Measurements from ENCODE around the gene BAHCC1.

BAHCC1 gene

DNA sequence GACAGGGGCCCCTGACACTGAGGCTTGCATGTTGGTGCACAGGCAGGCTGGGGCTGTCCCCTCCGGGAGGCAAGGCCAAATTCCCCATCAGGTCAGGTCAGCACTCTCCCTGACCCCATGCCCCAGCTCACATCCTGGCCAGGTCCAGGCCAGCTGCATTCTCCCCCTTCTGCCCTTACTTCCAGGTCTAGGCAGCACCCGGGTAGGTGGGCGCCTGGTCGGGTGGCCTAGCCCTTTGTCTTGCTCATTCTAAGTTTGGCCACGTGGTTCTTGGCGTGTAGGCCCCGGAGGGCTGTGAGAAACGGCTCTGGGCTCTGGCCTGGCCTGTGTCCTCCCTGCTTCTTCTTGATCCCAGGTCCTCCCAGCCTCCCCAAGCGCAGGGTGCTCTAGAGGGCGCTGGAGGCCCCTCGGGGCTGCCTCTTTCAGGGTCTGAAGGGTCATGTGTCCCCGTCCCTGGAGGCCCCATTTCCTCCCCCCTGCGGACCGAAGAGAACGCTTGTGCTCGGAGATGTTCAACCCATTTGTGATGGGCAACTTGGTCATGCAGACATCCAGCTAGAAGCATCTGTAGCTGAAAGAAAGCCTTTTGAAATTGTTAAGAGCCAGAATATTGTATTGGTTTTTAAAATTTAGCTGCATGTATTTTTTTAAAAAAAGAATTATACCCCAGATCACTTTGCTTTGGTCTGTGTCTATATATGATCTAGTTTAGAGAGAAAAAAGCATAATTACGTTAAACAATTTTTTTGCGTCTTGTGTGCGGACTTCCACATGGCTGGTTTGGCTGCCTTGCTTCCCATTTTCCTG, 6.7 kb downstream of the BAHCC1 start:
- Histone ChIP-seq H3K27ac (ENCODE audit: low read length) (no peak overlapping the region), H3K9ac (ENCODE audit: low read length) (no peak overlapping the region), H3K4me2 (ENCODE audit: low read length) (no peak overlapping the region), H2AFZ (ENCODE audit: low read depth, low read length) (no peak overlapping the region), H3K27me3 (ENCODE audit: low read depth, low read length) (peaks cover 11% of the 10 kb centered on the region; the same call in 1 of the 2 replicates), H3K36me3 (replicated peaks; ENCODE audit: low read depth, low read length) (no peaks in the 10 kb centered on the region), H3K4me1 (ENCODE audit: low read length) (no peaks in the 10 kb centered on the region), H3K79me2 (ENCODE audit: low read length) (no peaks in the 10 kb centered on the region), H3K9me3 (ENCODE audit: insufficient read depth, low read length) (no peaks in the 10 kb centered on the region), H3K4me3 (ENCODE audit: low read length) (no peak overlapping the region), H4K20me1 (ENCODE audit: insufficient read depth, low read length) (no peaks in the 10 kb centered on the region)
- no peak for TF ChIP-seq EZH2phosphoT487 (IDR thresholded peaks at IDR 0.05; ENCODE audit: low read depth)
- TF ChIP-seq, protein P1, sequence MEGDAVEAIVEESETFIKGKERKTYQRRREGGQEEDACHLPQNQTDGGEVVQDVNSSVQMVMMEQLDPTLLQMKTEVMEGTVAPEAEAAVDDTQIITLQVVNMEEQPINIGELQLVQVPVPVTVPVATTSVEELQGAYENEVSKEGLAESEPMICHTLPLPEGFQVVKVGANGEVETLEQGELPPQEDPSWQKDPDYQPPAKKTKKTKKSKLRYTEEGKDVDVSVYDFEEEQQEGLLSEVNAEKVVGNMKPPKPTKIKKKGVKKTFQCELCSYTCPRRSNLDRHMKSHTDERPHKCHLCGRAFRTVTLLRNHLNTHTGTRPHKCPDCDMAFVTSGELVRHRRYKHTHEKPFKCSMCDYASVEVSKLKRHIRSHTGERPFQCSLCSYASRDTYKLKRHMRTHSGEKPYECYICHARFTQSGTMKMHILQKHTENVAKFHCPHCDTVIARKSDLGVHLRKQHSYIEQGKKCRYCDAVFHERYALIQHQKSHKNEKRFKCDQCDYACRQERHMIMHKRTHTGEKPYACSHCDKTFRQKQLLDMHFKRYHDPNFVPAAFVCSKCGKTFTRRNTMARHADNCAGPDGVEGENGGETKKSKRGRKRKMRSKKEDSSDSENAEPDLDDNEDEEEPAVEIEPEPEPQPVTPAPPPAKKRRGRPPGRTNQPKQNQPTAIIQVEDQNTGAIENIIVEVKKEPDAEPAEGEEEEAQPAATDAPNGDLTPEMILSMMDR (IDR thresholded peaks at IDR 0.05; ENCODE audit: low read depth, low read length), result peak; percentile 32

DNA sequence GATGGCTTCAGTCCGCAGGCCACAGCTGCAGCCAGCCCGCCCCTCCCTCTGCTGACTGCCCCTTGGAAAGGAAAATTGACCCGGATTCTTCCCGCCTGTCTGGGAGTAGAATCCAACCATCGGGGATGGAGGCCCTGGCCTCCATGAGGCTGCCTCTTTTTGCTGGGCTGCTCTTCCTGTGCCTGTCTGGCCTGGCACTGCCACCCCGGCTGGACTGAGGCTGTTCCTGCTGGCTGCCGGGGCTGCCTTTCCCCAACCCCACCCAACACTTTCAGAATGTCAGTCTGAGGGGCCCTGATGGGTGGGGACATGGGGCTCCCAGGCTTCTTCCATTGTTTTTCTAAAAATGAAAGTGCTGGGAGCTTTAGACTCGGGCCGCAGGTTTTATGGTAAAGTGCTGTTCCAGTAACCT, 7.3 kb downstream of the BAHCC1 start:
- H3K4me3 ChIP-seq (ENCODE audit: low read length), result no peak overlapping the region
- no peaks in the 10 kb centered on the region for H4K20me1 ChIP-seq (ENCODE audit: insufficient read depth, low read length)
- H3K9ac ChIP-seq (ENCODE audit: low read length), result no peak overlapping the region
- no peaks in the 10 kb centered on the region for H3K4me1 ChIP-seq (ENCODE audit: low read length)
- no peaks in the 10 kb centered on the region for H3K79me2 ChIP-seq (ENCODE audit: low read length)
- no peak overlapping the region for H2AFZ ChIP-seq (ENCODE audit: low read depth, low read length)
- TF ChIP-seq, protein P1 (IDR thresholded peaks at IDR 0.05; ENCODE audit: low read depth, low read length), result no peak
- TF ChIP-seq EZH2phosphoT487 (IDR thresholded peaks at IDR 0.05; ENCODE audit: low read depth), result no peak
- H3K4me2 ChIP-seq (ENCODE audit: low read length), result no peak overlapping the region
- peaks cover 13% of the 10 kb centered on the region; the same call in 1 of the 2 replicates for H3K27me3 ChIP-seq (ENCODE audit: low read depth, low read length)
- H3K27ac ChIP-seq (ENCODE audit: low read length), result no peak overlapping the region
- no peaks in the 10 kb centered on the region for H3K36me3 ChIP-seq (replicated peaks; ENCODE audit: low read depth, low read length)
- no peaks in the 10 kb centered on the region for H3K9me3 ChIP-seq (ENCODE audit: insufficient read depth, low read length)

DNA sequence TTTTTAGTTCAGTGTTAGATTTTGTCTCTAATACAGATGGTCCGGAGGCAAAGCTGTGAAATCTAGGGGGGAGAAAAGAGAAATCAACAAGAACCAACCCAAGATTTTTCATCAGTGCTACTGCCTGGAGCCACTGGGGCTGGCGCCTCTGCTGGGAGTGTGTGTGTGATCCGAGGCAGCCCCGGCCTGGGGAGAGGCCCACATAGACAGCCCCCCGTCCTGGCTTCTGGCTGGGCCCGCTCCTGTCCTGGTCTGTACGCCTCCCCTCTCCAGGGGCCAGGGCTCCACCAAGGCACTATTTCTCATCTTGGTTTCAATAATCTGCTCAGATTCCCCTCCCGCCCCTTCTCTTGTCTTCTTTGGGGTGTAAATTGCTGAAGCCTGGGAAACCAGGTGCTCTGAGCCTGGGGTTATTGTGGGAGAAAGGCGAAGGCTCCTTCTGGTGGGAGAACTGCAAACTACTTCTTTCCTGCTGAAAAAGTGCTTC, 7.8 kb downstream of the BAHCC1 start:
- Histone ChIP-seq H4K20me1 (ENCODE audit: insufficient read depth, low read length) (no peaks in the 10 kb centered on the region), H3K27me3 (ENCODE audit: low read depth, low read length) (peaks cover 13% of the 10 kb centered on the region; the same call in 1 of the 2 replicates), H2AFZ (ENCODE audit: low read depth, low read length) (no peak overlapping the region), H3K4me2 (ENCODE audit: low read length) (no peak overlapping the region), H3K4me1 (ENCODE audit: low read length) (no peaks in the 10 kb centered on the region), H3K4me3 (ENCODE audit: low read length) (no peak overlapping the region), H3K27ac (ENCODE audit: low read length) (no peak overlapping the region), H3K36me3 (replicated peaks; ENCODE audit: low read depth, low read length) (no peaks in the 10 kb centered on the region), H3K9ac (ENCODE audit: low read length) (no peak overlapping the region), H3K79me2 (ENCODE audit: low read length) (no peaks in the 10 kb centered on the region), H3K9me3 (ENCODE audit: insufficient read depth, low read length) (no peaks in the 10 kb centered on the region)
- TF ChIP-seq, protein P1 (IDR thresholded peaks at IDR 0.05; ENCODE audit: low read depth, low read length), result no peak
- TF ChIP-seq EZH2phosphoT487 (IDR thresholded peaks at IDR 0.05; ENCODE audit: low read depth), result no peak

DNA sequence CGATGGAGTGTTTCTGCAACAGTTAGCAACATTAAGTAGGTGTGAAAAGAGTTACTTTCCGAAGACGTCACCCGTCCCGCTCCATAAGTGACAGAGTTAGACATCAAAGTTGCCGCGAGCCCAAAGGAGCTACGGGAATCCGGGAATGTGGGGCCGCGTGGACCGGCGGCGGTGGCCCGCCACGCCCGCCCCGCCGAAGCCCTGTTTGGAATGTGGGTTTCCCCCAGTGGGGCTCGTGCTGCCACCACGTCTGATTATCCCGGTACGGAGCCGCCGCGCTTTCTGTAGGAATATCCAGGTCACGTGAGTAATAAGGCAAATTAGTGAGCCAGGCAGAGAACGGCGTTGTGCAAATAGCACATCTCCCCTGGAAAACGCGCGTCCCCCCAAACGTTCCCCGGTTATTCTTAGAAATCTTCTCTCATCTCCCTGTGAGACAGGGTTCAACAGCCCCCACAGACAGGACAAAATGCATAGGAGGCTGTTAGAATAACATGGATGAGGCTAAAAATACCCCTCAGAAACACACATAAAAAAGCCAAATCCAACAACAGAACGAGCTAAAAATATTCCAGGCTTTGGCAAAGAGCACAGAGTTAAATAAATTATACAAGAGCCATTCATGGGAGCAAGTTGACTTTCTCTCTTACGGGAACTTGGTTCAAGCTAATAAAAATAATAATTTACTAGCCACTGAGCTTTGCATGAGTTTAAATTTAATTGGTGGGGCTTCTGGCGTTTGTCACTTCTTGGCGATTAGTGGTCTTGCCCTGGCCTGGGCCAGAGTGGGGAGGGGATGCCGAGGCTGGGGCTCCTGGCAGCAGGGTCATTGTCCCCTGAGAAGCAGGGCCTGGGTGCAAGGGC, 8.6 kb downstream of the BAHCC1 start:
- no peaks in the 10 kb centered on the region for H4K20me1 ChIP-seq (ENCODE audit: insufficient read depth, low read length)
- H3K9ac ChIP-seq (ENCODE audit: low read length), result no peak overlapping the region
- no peaks in the 10 kb centered on the region for H3K79me2 ChIP-seq (ENCODE audit: low read length)
- no peak overlapping the region for H3K4me3 ChIP-seq (ENCODE audit: low read length)
- TF ChIP-seq EZH2phosphoT487 (IDR thresholded peaks at IDR 0.05; ENCODE audit: low read depth), result no peak
- TF ChIP-seq, protein P1 (IDR thresholded peaks at IDR 0.05; ENCODE audit: low read depth, low read length), result no peak
- no peak overlapping the region for H2AFZ ChIP-seq (ENCODE audit: low read depth, low read length)
- peaks cover 13% of the 10 kb centered on the region; the same call in 1 of the 2 replicates for H3K27me3 ChIP-seq (ENCODE audit: low read depth, low read length)
- H3K9me3 ChIP-seq (ENCODE audit: insufficient read depth, low read length), result no peaks in the 10 kb centered on the region
- no peaks in the 10 kb centered on the region for H3K36me3 ChIP-seq (replicated peaks; ENCODE audit: low read depth, low read length)
- no peak overlapping the region for H3K4me2 ChIP-seq (ENCODE audit: low read length)
- no peak overlapping the region for H3K27ac ChIP-seq (ENCODE audit: low read length)
- H3K4me1 ChIP-seq (ENCODE audit: low read length), result no peaks in the 10 kb centered on the region

Measured in OCI-LY3 (cell line).